Neural progenitor cell (in vitro differentiated cells): ENCODE data around the gene MED13. TPM values are rescaled to one million over a fixed set of nuclear protein-coding genes. Genes with fewer than 3 reads are reported as not detected.

ENCODE experiments used
- DNase-seq: peaks from one replicate; pipeline ENCODE4 v3.0.0-alpha.2; 2016; ENCODE audit warnings: low spot score
- H2AFZ ChIP-seq: fragments of 200-600 bp; sonication (generic); replicated peaks from 2 replicates; pipeline ENCODE4 v1.6.1; 2016; ENCODE audit warnings: antibody characterized with exemption
- H3F3A ChIP-seq: fragments of 200-600 bp; sonication (generic); 2 replicates; pipeline ENCODE4 v1.6.1; 2016; ENCODE audit warnings: antibody characterized with exemption, low read depth
- H3K27ac ChIP-seq: fragments of 200-600 bp; sonication (generic); 2 replicates; pipeline ENCODE4 v1.5.1; 2016; ENCODE audit warnings: mild to moderate bottlenecking
- H3K27me3 ChIP-seq: fragments of 200-600 bp; sonication (generic); 2 replicates; pipeline ENCODE4 v1.6.1; 2016; ENCODE audit warnings: mild to moderate bottlenecking, moderate library complexity
- H3K36me3 ChIP-seq: fragments of 200-600 bp; sonication (generic); 2 replicates; pipeline ENCODE4 v1.5.1; 2016
- H3K4me1 ChIP-seq: fragments of 200-600 bp; sonication (generic); 2 replicates; pipeline ENCODE4 v1.6.1; 2016; ENCODE audit warnings: mixed run types
- H3K4me2 ChIP-seq: fragments of 200-600 bp; sonication (generic); 2 replicates; pipeline ENCODE4 v1.6.1; 2016
- H3K4me3 ChIP-seq: fragments of 200-600 bp; sonication (generic); 2 replicates; pipeline ENCODE4 v1.5.1; 2016
- H3K79me2 ChIP-seq: fragments of 200-600 bp; sonication (generic); 2 replicates; pipeline ENCODE4 v1.6.1; 2016; ENCODE audit warnings: low read depth
- H3K9ac ChIP-seq: fragments of 200-600 bp; sonication (generic); 2 replicates; pipeline ENCODE4 v1.6.1; 2016
- H3K9me3 ChIP-seq: fragments of 200-600 bp; sonication (generic); 2 replicates; pipeline ENCODE4 v1.5.1; 2016; ENCODE audit warnings: low read depth
- H4K20me1 ChIP-seq: fragments of 200-600 bp; sonication (generic); 2 replicates; pipeline ENCODE4 v1.6.1; 2016; ENCODE audit warnings: low read depth
- H3K27ac Mint-ChIP-seq: 3 replicates; pipeline ENCODE4 v1.8.0; 2021; ENCODE audit warnings: mixed read lengths
- H3K27me3 Mint-ChIP-seq: 2 replicates; pipeline ENCODE4 v1.8.0; 2022; ENCODE audit warnings: low read depth, mild to moderate bottlenecking, inconsistent platforms, moderate library complexity, mixed read lengths; ENCODE audit not compliant: insufficient read depth
- H3K36me3 Mint-ChIP-seq: 3 replicates; pipeline ENCODE4 v1.8.0; 2021; ENCODE audit warnings: mixed read lengths
- H3K4me1 Mint-ChIP-seq: 3 replicates; pipeline ENCODE4 v1.8.0; 2021; ENCODE audit warnings: mixed read lengths
- H3K4me3 Mint-ChIP-seq: 3 replicates; pipeline ENCODE4 v1.8.0; 2021; ENCODE audit warnings: mild to moderate bottlenecking, moderate library complexity, mixed read lengths
- H3K9me3 Mint-ChIP-seq: 3 replicates; pipeline ENCODE4 v1.8.0; 2020; ENCODE audit warnings: mixed read lengths
- CTCF ChIP-seq: fragments of 200-600 bp; sonication (generic); IDR thresholded peaks from 2 replicates; pipeline ENCODE4 v1.5.1; 2017; ENCODE audit warnings: antibody characterized with exemption, mild to moderate bottlenecking
- EZH2 ChIP-seq: fragments of 200-600 bp; sonication (generic); IDR thresholded peaks from 2 replicates; pipeline ENCODE4 v1.6.1; 2017; ENCODE audit warnings: antibody characterized with exemption, mild to moderate bottlenecking, moderate library complexity
- EZH2phosphoT487 ChIP-seq: fragments of 200-600 bp; sonication (generic); IDR thresholded peaks from 2 replicates; pipeline ENCODE4 v1.6.1; 2017; ENCODE audit warnings: antibody characterized with exemption
- total RNA-seq: library from RNA; depleted of rRNA; stranded (reverse); fragments of >200 nt; gene quantifications from 2 replicates; pipeline ENCODE4 v1.2.3, GENCODE V29; 2015; ENCODE audit warnings: low replicate concordance

Gene MED13
- total RNA-seq, 1 donor from 2014 or later: 59.9 TPM

- TF ChIP-seq EZH2: no peak
- no peak for TF ChIP-seq CTCF
- TF ChIP-seq EZH2phosphoT487: no peak
- Mint-ChIP-seq H3K4me3 (no peak overlapping the region), H3K4me1 (no peaks in the 10 kb centered on the region), H3K36me3 (peaks cover 15% of the 10 kb centered on the region), H3K27me3 (no peaks in the 10 kb centered on the region), H3K27ac (no peak overlapping the region), H3K9me3 (no peaks in the 10 kb centered on the region)
- no peak overlapping the region for H3K27ac ChIP-seq
- H3F3A ChIP-seq: no peaks in the 10 kb centered on the region
- H3K79me2 ChIP-seq: peaks cover 3% of the 10 kb centered on the region
- H2AFZ ChIP-seq: no peak overlapping the region
- H3K4me1 ChIP-seq: no peaks in the 10 kb centered on the region
- no peaks in the 10 kb centered on the region for H3K27me3 ChIP-seq
- no peak overlapping the region for H3K4me2 ChIP-seq
- no peak overlapping the region for H3K4me3 ChIP-seq
- H4K20me1 ChIP-seq: no peaks in the 10 kb centered on the region
- no peak overlapping the region for H3K9ac ChIP-seq
- DNase-seq: no peak
- no peaks in the 10 kb centered on the region for H3K9me3 ChIP-seq
- peaks cover 44% of the 10 kb centered on the region for H3K36me3 ChIP-seq
Observed at GRCh38 chr17:61966191-61966590, 98.9 kb downstream of the MED13 start.

GRCh38 chr17:61955619-61956018 is 109.5 kb downstream of the MED13 start:
- Histone ChIP-seq H3K27me3 (no peaks in the 10 kb centered on the region), H2AFZ (no peak overlapping the region), H3K79me2 (no peaks in the 10 kb centered on the region), H3K4me1 (no peaks in the 10 kb centered on the region), H3K9me3 (no peaks in the 10 kb centered on the region), H3K9ac (no peak overlapping the region), H3F3A (no peaks in the 10 kb centered on the region), H3K27ac (no peak overlapping the region), H3K4me3 (no peak overlapping the region), H4K20me1 (no peaks in the 10 kb centered on the region), H3K36me3 (peaks cover 52% of the 10 kb centered on the region), H3K4me2 (no peak overlapping the region)
- Mint-ChIP-seq H3K36me3 (peaks cover 20% of the 10 kb centered on the region), H3K27me3 (no peaks in the 10 kb centered on the region), H3K4me1 (no peaks in the 10 kb centered on the region), H3K9me3 (no peaks in the 10 kb centered on the region), H3K27ac (no peak overlapping the region), H3K4me3 (no peak overlapping the region)
- no peak for DNase-seq
- TF ChIP-seq EZH2phosphoT487: no peak
- no peak for TF ChIP-seq EZH2

GRCh38 chr17:61947367-61948078 is 117.6 kb downstream of the MED13 start:
- no peak overlapping the region for H3K27ac Mint-ChIP-seq
- no peak overlapping the region for H3K4me3 Mint-ChIP-seq

More at GRCh38 chr17:61947367-61948078, 117.6 kb downstream of the MED13 start:
- Histone ChIP-seq H3K27ac (no peak overlapping the region), H3K4me1 (no peaks in the 10 kb centered on the region), H3K4me3 (no peak overlapping the region), H4K20me1 (no peaks in the 10 kb centered on the region), H3K27me3 (no peaks in the 10 kb centered on the region), H3K4me2 (no peak overlapping the region), H3F3A (peaks cover 17% of the 10 kb centered on the region), H3K36me3 (peaks cover 51% of the 10 kb centered on the region), H3K9ac (no peak overlapping the region), H3K79me2 (no peaks in the 10 kb centered on the region), H3K9me3 (no peaks in the 10 kb centered on the region), H2AFZ (no peak overlapping the region)
- Mint-ChIP-seq H3K9me3 (no peaks in the 10 kb centered on the region), H3K4me1 (no peaks in the 10 kb centered on the region), H3K36me3 (peaks cover 17% of the 10 kb centered on the region), H3K27me3 (no peaks in the 10 kb centered on the region)
- DNase-seq: no peak
- TF ChIP-seq EZH2 (no peak), EZH2phosphoT487 (no peak), CTCF (no peak)
